Thyroid gland (tissue), 4 donors: ENCODE results near the gene DDX51.

Experiments used
- POLR2A ChIP-seq, 2 donors: fragments of 450-650 bp; IDR thresholded peaks; one replicate each; pipeline ENCODE4 v1.6.1; 2017; ENCODE audit warnings: antibody characterized with exemption in 2 of 2, mild to moderate bottlenecking in 2 of 2, moderate library complexity in 1 of 2
- TF ChIP-seq, protein P1 (sequence below), 6 experiments: fragments of 200-600 bp in 3 of 6; fragments of 450-650 bp in 3 of 6; sonication (generic) in 3 of 6; IDR thresholded peaks; one replicate each; pipeline ENCODE4 v1.5.1; 2016 to 2019; ENCODE audit warnings: antibody characterized with exemption in 6 of 6, mild to moderate bottlenecking in 2 of 6, inconsistent platforms in 1 of 6, moderate library complexity in 1 of 6

DNA sequence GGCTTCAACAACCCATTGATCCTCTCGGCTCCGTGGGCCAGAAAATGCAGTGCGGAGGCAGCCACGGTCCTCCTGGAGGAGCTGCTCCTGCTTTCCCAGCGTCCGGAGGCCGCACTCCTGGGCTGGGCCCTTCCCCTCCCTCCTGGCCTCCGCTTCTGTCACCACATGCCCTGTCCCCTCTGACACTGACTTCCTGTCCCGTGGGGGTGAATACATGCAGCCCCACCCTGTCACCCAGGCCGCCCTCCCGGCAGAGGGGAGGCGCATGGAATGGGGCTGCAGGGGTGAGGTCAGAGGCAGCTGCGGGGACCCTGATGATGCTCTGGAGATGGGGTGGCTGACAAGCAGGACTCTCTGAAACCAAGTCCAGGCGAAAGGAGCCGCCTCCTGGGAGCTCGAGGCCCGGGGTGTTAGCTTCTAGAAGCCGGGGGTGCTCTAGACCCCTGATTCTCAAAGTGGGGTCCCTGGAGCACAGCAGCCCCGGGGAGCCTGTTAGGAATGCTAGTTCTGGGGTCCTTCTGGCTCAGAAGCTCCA, 32.3 kb upstream of the DDX51 start:
- TF ChIP-seq, protein P1, sequence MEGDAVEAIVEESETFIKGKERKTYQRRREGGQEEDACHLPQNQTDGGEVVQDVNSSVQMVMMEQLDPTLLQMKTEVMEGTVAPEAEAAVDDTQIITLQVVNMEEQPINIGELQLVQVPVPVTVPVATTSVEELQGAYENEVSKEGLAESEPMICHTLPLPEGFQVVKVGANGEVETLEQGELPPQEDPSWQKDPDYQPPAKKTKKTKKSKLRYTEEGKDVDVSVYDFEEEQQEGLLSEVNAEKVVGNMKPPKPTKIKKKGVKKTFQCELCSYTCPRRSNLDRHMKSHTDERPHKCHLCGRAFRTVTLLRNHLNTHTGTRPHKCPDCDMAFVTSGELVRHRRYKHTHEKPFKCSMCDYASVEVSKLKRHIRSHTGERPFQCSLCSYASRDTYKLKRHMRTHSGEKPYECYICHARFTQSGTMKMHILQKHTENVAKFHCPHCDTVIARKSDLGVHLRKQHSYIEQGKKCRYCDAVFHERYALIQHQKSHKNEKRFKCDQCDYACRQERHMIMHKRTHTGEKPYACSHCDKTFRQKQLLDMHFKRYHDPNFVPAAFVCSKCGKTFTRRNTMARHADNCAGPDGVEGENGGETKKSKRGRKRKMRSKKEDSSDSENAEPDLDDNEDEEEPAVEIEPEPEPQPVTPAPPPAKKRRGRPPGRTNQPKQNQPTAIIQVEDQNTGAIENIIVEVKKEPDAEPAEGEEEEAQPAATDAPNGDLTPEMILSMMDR (IDR thresholded peaks at IDR 0.05), result no peak
- TF ChIP-seq POLR2A (IDR thresholded peaks at IDR 0.05), result no peak
